DOHH2 (cell line): Measurements from ENCODE around the gene MAP3K5.

ENCODE experiments used
- H3F3A ChIP-seq: fragments of 200-600 bp; sonication (generic), shearing (Covaris generic); 2 replicates; pipeline ENCODE4 v1.6.0; 2016; ENCODE audit warnings: antibody characterized with exemption, mild to moderate bottlenecking; ENCODE audit not compliant: control insufficient read depth, insufficient read depth
- H3K27ac ChIP-seq: fragments of 200-600 bp; sonication (generic); 2 replicates; pipeline ENCODE4 v1.5.1; 2014; ENCODE audit warnings: low read depth, mild to moderate bottlenecking, low read length, moderate library complexity
- H3K27me3 ChIP-seq: fragments of 200-600 bp; sonication (generic); 2 replicates; pipeline ENCODE4 v1.6.1; 2014; ENCODE audit warnings: mild to moderate bottlenecking, low read length, mixed read lengths; ENCODE audit not compliant: control insufficient read depth
- H3K36me3 ChIP-seq: fragments of 200-600 bp; sonication (generic); 2 replicates; pipeline ENCODE4 v1.6.1; 2014; ENCODE audit warnings: mild to moderate bottlenecking, low read length, moderate library complexity, mixed read lengths; ENCODE audit not compliant: control insufficient read depth
- H3K4me1 ChIP-seq: fragments of 200-600 bp; sonication (generic); 2 replicates; pipeline ENCODE4 v1.6.1; 2014; ENCODE audit warnings: mild to moderate bottlenecking, low read length, mixed read lengths; ENCODE audit not compliant: control insufficient read depth
- H3K4me2 ChIP-seq: fragments of 200-600 bp; sonication (generic); 2 replicates; pipeline ENCODE4 v1.6.0; 2014; ENCODE audit warnings: mild to moderate bottlenecking, low read length, moderate library complexity
- H3K4me3 ChIP-seq: fragments of 200-600 bp; sonication (generic); 2 replicates; pipeline ENCODE4 v1.5.1; 2014; ENCODE audit warnings: mild to moderate bottlenecking, low read length, mixed read lengths
- H3K79me2 ChIP-seq: fragments of 200-600 bp; sonication (generic); 2 replicates; pipeline ENCODE4 v1.6.1; 2014; ENCODE audit warnings: mild to moderate bottlenecking, low read length, mixed read lengths; ENCODE audit not compliant: control insufficient read depth
- H3K9me2 ChIP-seq: fragments of 200-600 bp; sonication (generic); replicated peaks from 2 replicates; pipeline ENCODE4 v1.6.1; 2014; ENCODE audit warnings: mild to moderate bottlenecking, low read length, mixed read lengths; ENCODE audit not compliant: control insufficient read depth
- H3K9me3 ChIP-seq: fragments of 200-600 bp; sonication (generic); 2 replicates; pipeline ENCODE4 v1.6.1; 2014; ENCODE audit warnings: antibody characterized with exemption, low read length, mixed read lengths; ENCODE audit not compliant: control insufficient read depth, insufficient read depth
- H4K20me1 ChIP-seq: fragments of 200-600 bp; sonication (generic); 2 replicates; pipeline ENCODE4 v1.6.0; 2014; ENCODE audit warnings: low read depth, mild to moderate bottlenecking, antibody characterized with exemption, low read length, moderate library complexity; ENCODE audit not compliant: control insufficient read depth, insufficient read depth
- CTCF ChIP-seq: fragments of 200-600 bp; sonication (generic); IDR thresholded peaks from one replicate; pipeline ENCODE4 v1.5.1; 2014; ENCODE audit warnings: antibody characterized with exemption, mild to moderate bottlenecking, low read depth, low read length; ENCODE audit not compliant: poor library complexity, severe bottlenecking
- EZH2phosphoT487 ChIP-seq: fragments of 200-600 bp; sonication (generic); IDR thresholded peaks from 2 replicates; pipeline ENCODE4 v1.6.1; 2017; ENCODE audit warnings: borderline replicate concordance, mild to moderate bottlenecking, antibody characterized with exemption, low read length, moderate library complexity, mixed read lengths

MAP3K5 gene

GRCh38 chr6:136798044-136798443 is 5.8 kb upstream of the MAP3K5 start:
- Histone ChIP-seq H3K36me3 (no peaks in the 10 kb centered on the region), H3K27me3 (peaks cover 4% of the 10 kb centered on the region; the same call in 1 of the 2 replicates), H3K27ac (no peak overlapping the region), H3K4me1 (peaks cover 8% of the 10 kb centered on the region), H3F3A (no peaks in the 10 kb centered on the region), H3K4me2 (no peak overlapping the region), H3K9me2 (no peaks in the 10 kb centered on the region), H3K4me3 (no peak overlapping the region), H3K9me3 (no peaks in the 10 kb centered on the region), H3K79me2 (no peaks in the 10 kb centered on the region), H4K20me1 (no peaks in the 10 kb centered on the region)
- TF ChIP-seq CTCF: no peak
- TF ChIP-seq EZH2phosphoT487: no peak

GRCh38 chr6:136795996-136796395 is 3.7 kb upstream of the MAP3K5 start:
- Histone ChIP-seq H3K79me2 (no peaks in the 10 kb centered on the region), H3F3A (0 out of 2 replicates have a peak, but pooled peaks cover 2% of the 10 kb centered on the region), H3K27ac (no peak overlapping the region), H3K9me2 (no peaks in the 10 kb centered on the region), H4K20me1 (no peaks in the 10 kb centered on the region), H3K4me1 (peaks cover 22% of the 10 kb centered on the region), H3K36me3 (no peaks in the 10 kb centered on the region), H3K9me3 (no peaks in the 10 kb centered on the region), H3K4me2 (no peak overlapping the region), H3K27me3 (peaks cover 14% of the 10 kb centered on the region), H3K4me3 (no peak overlapping the region)
- TF ChIP-seq EZH2phosphoT487 (no peak), CTCF (no peak)

GRCh38 chr6:136795386-136795785 is 3.1 kb upstream of the MAP3K5 start:
- H3K9me2 ChIP-seq: no peaks in the 10 kb centered on the region
- no peak overlapping the region for H3K4me2 ChIP-seq
- no peak overlapping the region for H3K4me3 ChIP-seq
- peaks cover 28% of the 10 kb centered on the region for H3K4me1 ChIP-seq
- H3K27me3 ChIP-seq: peaks cover 20% of the 10 kb centered on the region
- no peaks in the 10 kb centered on the region for H3K36me3 ChIP-seq
- peaks cover 7% of the 10 kb centered on the region; the same call in 1 of the 2 replicates for H3F3A ChIP-seq
- H3K79me2 ChIP-seq: no peaks in the 10 kb centered on the region
- H4K20me1 ChIP-seq: no peaks in the 10 kb centered on the region
- H3K27ac ChIP-seq: no peak overlapping the region
- no peak for TF ChIP-seq EZH2phosphoT487
- no peaks in the 10 kb centered on the region for H3K9me3 ChIP-seq

GRCh38 chr6:136793363-136793762 is 1.1 kb upstream of the MAP3K5 start:
- peaks cover 9% of the 10 kb centered on the region; the same call in 1 of the 2 replicates for H3F3A ChIP-seq
- peak overlapping the region; percentile 86 for H3K4me3 ChIP-seq
- H3K27me3 ChIP-seq: peaks cover 24% of the 10 kb centered on the region
- no peaks in the 10 kb centered on the region for H3K9me2 ChIP-seq
- no peak overlapping the region for H3K27ac ChIP-seq
- no peak for TF ChIP-seq EZH2phosphoT487
- H3K4me2 ChIP-seq: peak overlapping the region; percentile 89
- H3K9me3 ChIP-seq: no peaks in the 10 kb centered on the region
- no peaks in the 10 kb centered on the region for H3K36me3 ChIP-seq
- no peaks in the 10 kb centered on the region for H3K79me2 ChIP-seq
- no peaks in the 10 kb centered on the region for H4K20me1 ChIP-seq
- peaks cover 31% of the 10 kb centered on the region for H3K4me1 ChIP-seq
